ENCODE measurements around the gene NTMT1. TPM values are rescaled to one million over a fixed set of nuclear protein-coding genes. Genes with fewer than 3 reads are reported as not detected.

NTMT1 gene
- total and polyA plus RNA-seq, 4 donors, result 14.3 to 54.7 (median 33.2) TPM

DNA sequence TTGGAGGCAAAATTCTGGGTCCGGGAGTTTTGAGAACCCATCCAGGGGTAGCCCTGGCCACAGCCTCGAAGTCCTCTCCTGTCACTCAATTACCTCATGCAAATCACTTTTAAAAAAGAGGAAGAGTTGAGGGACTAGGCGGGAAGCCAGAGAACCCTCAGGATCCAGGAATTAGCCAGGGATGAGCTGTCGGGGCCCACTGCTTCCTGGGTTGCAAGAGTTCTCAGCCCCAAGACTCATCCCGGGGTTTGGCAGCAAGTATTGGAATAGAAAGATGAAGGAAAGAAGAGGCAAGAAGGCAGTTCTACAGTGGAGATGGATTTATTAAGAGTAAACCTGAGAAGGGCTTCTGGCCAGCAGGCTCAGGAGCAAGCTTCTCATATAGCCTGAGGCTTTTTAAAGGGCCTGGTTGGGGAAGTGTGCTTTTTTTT is 30.6 kb upstream of the NTMT1 start:
- peak overlapping the region in 1 of 2 donors; percentile 24 for H3K9ac ChIP-seq (ENCODE audit: insufficient read depth in 1 of 2, low read length in 2 of 2)
- no peak for ATAC-seq (ENCODE audit: insufficient read depth, low FRiP score)
- peak in 2 of 3 donors; percentile 35 to 53 for DNase-seq
- H3K4me1 ChIP-seq (ENCODE audit: control insufficient read depth in 5 of 5, insufficient read depth in 5 of 5, low read length in 5 of 5), result peaks cover 0 to 43% (median 17%) of the 10 kb centered on the region in 5 donors
- H3K27ac ChIP-seq (ENCODE audit: low read depth in 1 of 2, low read length in 1 of 2), result no peak overlapping the region
- no peaks in the 10 kb centered on the region for H3K36me3 ChIP-seq (ENCODE audit: control insufficient read depth in 4 of 4, insufficient read depth in 4 of 4, low read length in 4 of 4)
- whole genome bisulfite sequencing, 2 donors, result 34 to 49% methylated on average over 5 of the region's 5 CpGs
- no peak overlapping the region for H3K4me3 ChIP-seq
- H3K27me3 ChIP-seq (ENCODE audit: control insufficient read depth in 3 of 3, insufficient read depth in 3 of 3, low read length in 2 of 3), result no peaks in the 10 kb centered on the region
- no peaks in the 10 kb centered on the region for H3K9me3 ChIP-seq (ENCODE audit: control insufficient read depth in 4 of 4, insufficient read depth in 3 of 4, low read length in 3 of 4)
- TF ChIP-seq, protein P1, sequence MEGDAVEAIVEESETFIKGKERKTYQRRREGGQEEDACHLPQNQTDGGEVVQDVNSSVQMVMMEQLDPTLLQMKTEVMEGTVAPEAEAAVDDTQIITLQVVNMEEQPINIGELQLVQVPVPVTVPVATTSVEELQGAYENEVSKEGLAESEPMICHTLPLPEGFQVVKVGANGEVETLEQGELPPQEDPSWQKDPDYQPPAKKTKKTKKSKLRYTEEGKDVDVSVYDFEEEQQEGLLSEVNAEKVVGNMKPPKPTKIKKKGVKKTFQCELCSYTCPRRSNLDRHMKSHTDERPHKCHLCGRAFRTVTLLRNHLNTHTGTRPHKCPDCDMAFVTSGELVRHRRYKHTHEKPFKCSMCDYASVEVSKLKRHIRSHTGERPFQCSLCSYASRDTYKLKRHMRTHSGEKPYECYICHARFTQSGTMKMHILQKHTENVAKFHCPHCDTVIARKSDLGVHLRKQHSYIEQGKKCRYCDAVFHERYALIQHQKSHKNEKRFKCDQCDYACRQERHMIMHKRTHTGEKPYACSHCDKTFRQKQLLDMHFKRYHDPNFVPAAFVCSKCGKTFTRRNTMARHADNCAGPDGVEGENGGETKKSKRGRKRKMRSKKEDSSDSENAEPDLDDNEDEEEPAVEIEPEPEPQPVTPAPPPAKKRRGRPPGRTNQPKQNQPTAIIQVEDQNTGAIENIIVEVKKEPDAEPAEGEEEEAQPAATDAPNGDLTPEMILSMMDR (IDR thresholded peaks at IDR 0.05; ENCODE audit: control extremely low read depth, extremely low read depth), result no peak

DNA sequence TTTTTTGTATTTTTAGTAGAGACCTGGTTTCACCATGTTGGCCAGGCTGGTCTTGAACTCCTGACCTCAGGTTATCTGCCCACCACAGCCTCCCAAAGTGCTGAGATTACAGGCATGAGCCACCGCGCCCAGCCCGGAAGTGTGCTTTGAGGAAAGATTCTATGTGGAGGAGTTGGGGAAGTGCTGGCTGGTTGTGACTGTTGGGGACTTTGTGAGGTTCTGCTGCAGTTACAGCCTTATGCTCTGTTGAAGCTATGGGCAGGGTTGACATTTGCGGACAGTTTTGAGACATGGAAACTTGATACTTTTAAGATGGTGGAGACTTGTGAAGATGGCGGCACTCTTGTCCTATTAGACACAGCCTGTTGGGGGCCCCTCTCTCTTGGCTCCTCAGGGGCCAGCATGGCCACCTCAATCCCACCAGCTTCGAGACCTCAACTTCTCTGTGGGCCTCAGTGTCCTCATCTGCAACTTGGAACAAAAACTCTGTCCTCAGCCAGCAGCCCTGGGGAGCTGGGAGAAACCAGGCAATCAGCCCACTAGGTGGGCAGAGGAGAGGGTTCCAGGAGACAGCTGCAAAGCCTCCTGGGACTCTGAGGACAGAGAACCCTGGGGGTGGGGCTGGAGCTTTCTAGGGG is 29.9 kb upstream of the NTMT1 start:
- TF ChIP-seq, protein P1 (IDR thresholded peaks at IDR 0.05; ENCODE audit: control extremely low read depth, extremely low read depth), result no peak
- WGBS, 2 donors, result 44 to 68% methylated on average over 6 of the region's 6 CpGs
- no peak for ATAC-seq (ENCODE audit: insufficient read depth, low FRiP score)
- H3K4me1 ChIP-seq (ENCODE audit: control insufficient read depth in 5 of 5, insufficient read depth in 5 of 5, low read length in 5 of 5), result peaks cover 0 to 43% (median 17%) of the 10 kb centered on the region in 5 donors
- no peak overlapping the region for H3K27ac ChIP-seq (ENCODE audit: low read depth in 1 of 2, low read length in 1 of 2)
- H3K9ac ChIP-seq (ENCODE audit: insufficient read depth in 1 of 2, low read length in 2 of 2), result no peak overlapping the region
- no peak for DNase-seq
- H3K36me3 ChIP-seq (ENCODE audit: control insufficient read depth in 4 of 4, insufficient read depth in 4 of 4, low read length in 4 of 4), result no peaks in the 10 kb centered on the region
- no peaks in the 10 kb centered on the region for H3K27me3 ChIP-seq (ENCODE audit: control insufficient read depth in 3 of 3, insufficient read depth in 3 of 3, low read length in 2 of 3)
- no peak overlapping the region for H3K4me3 ChIP-seq
- no peaks in the 10 kb centered on the region for H3K9me3 ChIP-seq (ENCODE audit: control insufficient read depth in 4 of 4, insufficient read depth in 3 of 4, low read length in 3 of 4)

DNA sequence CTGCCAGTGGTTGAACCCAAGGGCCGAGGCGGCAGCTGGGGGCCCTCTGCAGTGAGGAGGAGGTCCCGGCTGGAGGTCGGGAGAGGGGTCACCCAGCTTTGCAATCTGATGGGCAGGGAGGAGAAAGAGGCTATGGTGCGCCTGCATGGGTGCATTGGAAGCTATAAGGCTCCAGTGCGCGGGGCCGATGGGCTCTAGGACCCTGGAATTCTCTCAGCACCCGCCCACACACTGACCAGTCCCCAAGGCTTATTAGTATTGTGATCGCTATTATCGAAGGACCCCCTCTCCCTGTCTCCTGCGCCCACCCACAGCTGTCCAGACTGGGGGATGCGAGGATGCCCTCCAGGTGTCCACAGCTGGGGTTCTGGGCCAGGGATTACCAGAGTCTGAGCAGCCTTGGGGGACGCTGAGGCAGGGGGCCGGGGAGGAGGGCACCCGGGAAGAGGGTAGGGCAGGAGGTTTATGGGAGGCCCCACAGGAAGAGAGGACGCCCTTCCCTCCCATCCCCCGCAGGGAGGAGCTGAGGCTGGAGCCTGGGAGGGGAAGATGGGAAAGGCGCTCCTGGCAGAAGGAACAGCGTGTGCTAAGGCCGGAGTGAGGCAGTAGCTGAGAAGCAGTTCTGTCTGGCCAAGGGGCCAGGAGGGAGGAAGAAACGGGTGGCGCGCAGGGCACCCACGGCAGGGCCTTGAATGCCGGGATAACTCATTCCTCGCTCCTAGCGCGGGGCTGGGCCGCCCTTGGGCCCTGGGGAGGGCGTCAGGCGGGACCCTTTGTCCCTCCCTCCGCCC is 29.2 kb upstream of the NTMT1 start:
- Histone ChIP-seq H3K9me3 (ENCODE audit: control insufficient read depth in 4 of 4, insufficient read depth in 3 of 4, low read length in 3 of 4) (no peaks in the 10 kb centered on the region), H3K27me3 (ENCODE audit: control insufficient read depth in 3 of 3, insufficient read depth in 3 of 3, low read length in 2 of 3) (no peaks in the 10 kb centered on the region), H3K27ac (ENCODE audit: low read depth in 1 of 2, low read length in 1 of 2) (peak overlapping the region; percentile 49 to 89), H3K4me1 (ENCODE audit: control insufficient read depth in 5 of 5, insufficient read depth in 5 of 5, low read length in 5 of 5) (peaks cover 0 to 43% (median 17%) of the 10 kb centered on the region in 5 donors), H3K36me3 (ENCODE audit: control insufficient read depth in 4 of 4, insufficient read depth in 4 of 4, low read length in 4 of 4) (no peaks in the 10 kb centered on the region), H3K9ac (ENCODE audit: insufficient read depth in 1 of 2, low read length in 2 of 2) (no peak overlapping the region), H3K4me3 (peak overlapping the region; percentile 10)
- DNase-seq (peak; percentile 91 to 96 (median 96)), ATAC-seq (ENCODE audit: insufficient read depth, low FRiP score) (peak; percentile 43)
- TF ChIP-seq, protein P1 (IDR thresholded peaks at IDR 0.05; ENCODE audit: control extremely low read depth, extremely low read depth), result no peak
- WGBS, 2 donors, result 37 to 41% methylated on average over 31 to 33 of the region's 33 CpGs
